Spleen (tissue), 7 donors: Measurements from ENCODE around the gene MSI2.

ENCODE experiments used
- CTCF ChIP-seq, 11 experiments: fragments of 200-600 bp in 7 of 11; fragments of 450-650 bp in 4 of 11; sonication (generic) in 4 of 11; IDR thresholded peaks in 8 of 11; conservative IDR thresholded peaks in 3 of 11; 1 replicate in 7 of 11; 2 replicates in 4 of 11; pipeline versions ENCODE4 v1.4.0 to v1.8.0; 2016 to 2021; ENCODE audit warnings: antibody characterized with exemption in 11 of 11, inconsistent platforms in 4 of 11, mild to moderate bottlenecking in 1 of 11
- POLR2AphosphoS5 ChIP-seq, 3 donors: sonication (generic); formaldehyde crosslinking; IDR thresholded peaks; one replicate each; pipeline ENCODE4 v1.5.1; 2017; ENCODE audit warnings: antibody characterized with exemption in 3 of 3
- donor health status: DM: no; HTN: no; CAD: no; lungs with moderate emphysema.
- donor health status: DM: no; HTN: no; CAD: no.
- donor health status: DM: no; HTN: no; CAD: no.

DNA sequence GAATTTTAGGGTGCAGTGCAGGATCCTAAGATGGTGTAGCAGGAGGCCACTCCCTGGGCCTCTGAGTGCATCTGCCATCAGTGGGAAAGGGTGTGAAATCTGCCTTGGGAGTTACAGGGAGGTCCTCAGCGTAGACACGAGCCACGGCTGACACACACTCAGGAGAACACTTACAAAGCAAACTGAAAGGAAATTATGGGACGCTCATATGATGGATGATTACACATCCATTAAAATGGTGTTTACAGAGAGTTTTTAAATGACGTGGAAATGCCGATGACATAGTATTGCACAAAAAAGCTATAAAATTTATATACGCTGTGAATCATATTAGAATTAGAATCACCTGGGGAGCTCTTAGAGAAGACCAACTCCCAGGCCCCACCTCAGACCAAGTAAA lies 313.5 kb downstream of the MSI2 start:
- TF ChIP-seq CTCF (IDR thresholded peaks at IDR 0.05 in 8 of 11, conservative IDR thresholded peaks at IDR 0.05 in 3 of 11) (no peak), POLR2AphosphoS5 (IDR thresholded peaks at IDR 0.05) (no peak)
